K562 (cell line): Measurements from ENCODE around the gene FAM120B. TPM values are rescaled to one million over a fixed set of nuclear protein-coding genes. Genes with fewer than 3 reads are reported as not detected.

Experiments
- ATAC-seq: fragments of 200-7000 bp; cut with Tn5 transposase; 3 replicates; pipeline ENCODE4 v1.9.1; 2020; ENCODE audit warnings: moderate library complexity
- BruUV-seq: library from RNA; stranded (reverse); fragments of 400-500 nt; replicated peaks from 2 replicates; lab custom pipeline; 2021; lab: Mats Ljungman, UMichigan
- CTCF ChIA-PET: fragments of 300-600 bp; formaldehyde crosslinking; extraction: SDS; loops from one replicate; lab custom pipeline; 2021; ENCODE audit warnings: low intra/inter-chr PET ratio; lab: Yijun Ruan, JAX
- POLR2A ChIA-PET: fragments of 300-600, 350-650 bp; sonication (Branson Sonifier 250); formaldehyde crosslinking; extraction: SDS; loops from one replicate; lab custom pipeline; 2021; ENCODE audit warnings: antibody characterized with exemption, inconsistent platforms; lab: Yijun Ruan, JAX
- DNase-seq, 4 experiments: peaks; one replicate each; pipeline versions ENCODE4 v3.0.0 to v3.0.0-alpha.2; 2011 to 2018; ENCODE audit warnings: low spot score in 3 of 4, mixed read lengths in 3 of 4; ENCODE audit errors: extremely low read depth in 1 of 4
- FAIRE-seq: peaks from 2 replicates; lab custom pipeline; 2011; peaks lifted over from hg19 to GRCh38; lab: Jason Lieb, UNC
- H2AFZ ChIP-seq: 2 replicates; pipeline ENCODE4 v1.6.0; 2011; ENCODE audit warnings: low read depth, low read length, control low read depth, inconsistent platforms
- H3K27ac ChIP-seq: fragments of 200-600 bp; 3 replicates; pipeline ENCODE4 v1.8.0; 2011; ENCODE audit warnings: low read depth, mild to moderate bottlenecking, control low read depth, inconsistent platforms, low read length, moderate library complexity, mixed read lengths; ENCODE audit errors: extremely low read depth
- H3K27me3 ChIP-seq, 2 experiments: fragments of 300-600 bp in 1 of 2; 2 replicates in 1 of 2; 3 replicates in 1 of 2; pipeline versions ENCODE4 v1.6.0 to v1.8.0; 2011; ENCODE audit warnings: inconsistent platforms in 2 of 2, low read length in 2 of 2, mild to moderate bottlenecking in 1 of 2, mixed read lengths in 1 of 2, moderate library complexity in 1 of 2; ENCODE audit not compliant: control insufficient read depth in 2 of 2, insufficient read depth in 2 of 2
- H3K36me3 ChIP-seq: fragments of 300-600 bp; 3 replicates; pipeline ENCODE4 v1.8.0; 2011; ENCODE audit warnings: mild to moderate bottlenecking, low read length, inconsistent platforms; ENCODE audit not compliant: control insufficient read depth, insufficient read depth
- H3K4me1 ChIP-seq, 2 experiments: fragments of 200-600 bp in 1 of 2; replicated peaks in 1 of 2; 2 replicates in 1 of 2; 3 replicates in 1 of 2; pipeline versions ENCODE4 v1.5.1 to v1.8.0; 2011; ENCODE audit warnings: inconsistent platforms in 2 of 2, low read length in 2 of 2, mild to moderate bottlenecking in 1 of 2, mixed read lengths in 1 of 2, moderate library complexity in 1 of 2; ENCODE audit not compliant: control insufficient read depth in 2 of 2, insufficient read depth in 2 of 2
- H3K4me2 ChIP-seq: 2 replicates; pipeline ENCODE4 v1.6.1; 2011; ENCODE audit warnings: low read length, control low read depth, inconsistent platforms, mixed read lengths; ENCODE audit not compliant: insufficient read depth
- H3K4me3 ChIP-seq: fragments of 200-600 bp; sonication (generic), shearing (Covaris generic); 2 replicates; pipeline ENCODE4 v1.5.1; 2016; ENCODE audit warnings: control low read depth, inconsistent platforms
- H3K79me2 ChIP-seq: fragments of 200-600 bp; 3 replicates; pipeline ENCODE4 v1.8.0; 2011; ENCODE audit warnings: low read length, inconsistent platforms; ENCODE audit not compliant: control insufficient read depth, insufficient read depth
- H3K9ac ChIP-seq, 2 experiments: 2 replicates each; pipeline versions ENCODE4 v1.6.0 to v1.6.1; 2011; ENCODE audit warnings: low read depth in 2 of 2, low read length in 2 of 2, control low read depth in 1 of 2, inconsistent platforms in 1 of 2, mild to moderate bottlenecking in 1 of 2, mixed read lengths in 1 of 2; ENCODE audit not compliant: insufficient read depth in 1 of 2
- H3K9me1 ChIP-seq: one replicate; pipeline ENCODE4 v1.6.0; 2011; ENCODE audit warnings: inconsistent platforms, mild to moderate bottlenecking, low read length, moderate library complexity; ENCODE audit not compliant: control insufficient read depth, insufficient read depth
- H3K9me3 ChIP-seq: replicated peaks from 2 replicates; pipeline ENCODE4 v1.5.1; 2011; ENCODE audit warnings: low read depth, low read length, inconsistent platforms; ENCODE audit not compliant: control insufficient read depth, insufficient read depth
- H4K20me1 ChIP-seq: replicated peaks from 2 replicates; pipeline ENCODE4 v1.6.1; 2011; ENCODE audit warnings: low read length, inconsistent platforms, mixed read lengths; ENCODE audit not compliant: control insufficient read depth, insufficient read depth
- ATF3 ChIP-seq, 2 experiments: fragments of 450-650 bp in 1 of 2; sonication (generic) in 1 of 2; formaldehyde crosslinking in 1 of 2; IDR thresholded peaks in 1 of 2; conservative IDR thresholded peaks in 1 of 2; 2 replicates each; pipeline versions ENCODE4 v1.6.1 to v1.8.1; 2016 to 2023; ENCODE audit warnings: mild to moderate bottlenecking in 2 of 2, moderate library complexity in 2 of 2, inconsistent platforms in 1 of 2, missing genetic modification reagents in 1 of 2
- RBBP5 ChIP-seq: fragments of 200-600 bp; sonication (generic); IDR thresholded peaks from 2 replicates; pipeline ENCODE4 v1.6.1; 2012; ENCODE audit warnings: borderline replicate concordance, mild to moderate bottlenecking, low read length, control low read depth, inconsistent platforms; ENCODE audit not compliant: insufficient read depth, poor library complexity, severe bottlenecking
- SLC30A9 ChIP-seq: fragments of 250-450 bp; sonication (Bioruptor Pico); IDR thresholded peaks from 2 replicates; pipeline ENCODE4 v1.8.0; 2022; ENCODE audit warnings: mild to moderate bottlenecking, moderate library complexity
- SMARCC2 ChIP-seq: fragments of 450-650 bp; IDR thresholded peaks from 2 replicates; pipeline ENCODE4 v1.6.1; 2017; ENCODE audit warnings: antibody characterized with exemption, moderate library complexity, mild to moderate bottlenecking, low read depth
- ZNF347 ChIP-seq: fragments of 450-650 bp; formaldehyde crosslinking; IDR thresholded peaks from 2 replicates; pipeline ENCODE4 v1.4.0; 2020; ENCODE audit warnings: low read depth, mild to moderate bottlenecking, moderate library complexity
- ZNF655 ChIP-seq: fragments of 250-450 bp; sonication (Bioruptor Pico); IDR thresholded peaks from 2 replicates; pipeline ENCODE4 v1.5.0; 2021
- WGBS: fragments of 100-300 bp; shearing (Covaris generic); methylation state at CpG from one replicate; pipeline ENCODE4 v1.1.6; 2016; ENCODE audit warnings: low coverage, mixed read lengths; ENCODE audit not compliant: insufficient coverage; ENCODE audit errors: missing lambda C conversion rate; 5-methylcytosine and 5-hydroxymethylcytosine counted together
- in situ Hi-C: fragments of 300-500 bp; cut with MboI; formaldehyde crosslinking; loops from 4 replicates; pipeline ENCODE4 v1.15.0; 2018; ENCODE audit warnings: inconsistent platforms, mixed read lengths
- intact Hi-C: fragments of 100-400 bp; cut with micrococcal nuclease; formaldehyde crosslinking; loops from 2 replicates; pipeline ENCODE4 v1.14.2; 2022
- polyA plus RNA-seq, 8 experiments: library from polyadenylated mRNA; depleted of rRNA in 4 of 8; stranded (reverse) in 5 of 8; unstranded in 3 of 8; fragments of >200 nt; fragmentation: Nextera tagmentation in 2 of 8; fragmentation: Illumina TruSeq in 1 of 8; extraction: Ambion mirVana in 2 of 8; extraction: Trizol in 1 of 8; gene quantifications; 2 replicates each; pipeline versions ENCODE4 v1.2.1 to v1.2.3, GENCODE V29; 2011 to 2014; ENCODE audit warnings: inconsistent platforms in 1 of 8, missing spikeins in 1 of 8
- total RNA-seq, 7 experiments: library from RNA; depleted of rRNA in 6 of 7; stranded (reverse); fragments of >200 nt in 6 of 7; fragmentation: Illumina TruSeq in 2 of 7; extraction: Trizol in 2 of 7; gene quantifications; 2 replicates each; pipeline versions ENCODE4 v1.2.1 to v1.2.3, GENCODE V29; 2011 to 2021; ENCODE audit warnings: low replicate concordance in 1 of 7

Gene FAM120B
- total and polyA plus RNA-seq, 9 of the 15 experiments (the other 6 are each of a cell fraction or from before 2014, with no cell fraction given) = 3.5 to 22.6 (median 14.7) TPM

- intact Hi-C loops = no loop called here
These were observed 39.1 kb downstream of the FAM120B start for GRCh38 chr6:170345662-170346061.

GRCh38 chr6:170346649-170347048 lies 40.1 kb downstream of the FAM120B start:
- no peak overlapping the region for H3K27ac ChIP-seq
- no peak for ATAC-seq
- TF ChIP-seq RBBP5 (no peak), ATF3 (IDR thresholded peaks at IDR 0.05) (no peak), ATF3 (CRISPR knock-in tag; conservative IDR thresholded peaks at IDR 0.05) (no peak)
- no peaks in the 10 kb centered on the region for H3K27me3 ChIP-seq
- intact Hi-C loops = no loop called here
- ChIA-PET CTCF (no interaction called here), POLR2A (no interaction called here)
- H3K4me2 ChIP-seq = no peak overlapping the region
- no peaks in the 10 kb centered on the region for H4K20me1 ChIP-seq
- DNase-seq = no peak
- H3K4me3 ChIP-seq = no peak overlapping the region
- no peak overlapping the region for H2AFZ ChIP-seq
- no peaks in the 10 kb centered on the region; a peak in 2 of 5 replicates for H3K4me1 ChIP-seq
- peaks cover 11% of the 10 kb centered on the region; the same call in 1 of the 2 replicates for H3K9me3 ChIP-seq
- 69% methylated on average over 2 of the region's 2 CpGs for WGBS
- in situ Hi-C loops = no loop called here
- no peak for FAIRE-seq
- no peaks in the 10 kb centered on the region for H3K79me2 ChIP-seq
- H3K9me1 ChIP-seq = no peaks in the 10 kb centered on the region
- no TSS peak for BruUV-seq
- H3K36me3 ChIP-seq = peaks cover 59% of the 10 kb centered on the region
- H3K9ac ChIP-seq = no peak overlapping the region

More at GRCh38 chr6:170345662-170346061, 39.1 kb downstream of the FAM120B start:
- POLR2A ChIA-PET = no interaction called here
- DNase-seq = no peak
- H3K9me1 ChIP-seq = no peaks in the 10 kb centered on the region
- H3K9ac ChIP-seq = no peak overlapping the region
- H3K27ac ChIP-seq = no peak overlapping the region
- no peaks in the 10 kb centered on the region; a peak in 2 of 5 replicates for H3K4me1 ChIP-seq
- TF ChIP-seq SLC30A9 (CRISPR knock-in tag) = no peak
- TF ChIP-seq ZNF347 (CRISPR knock-in tag) = no peak
- TF ChIP-seq ZNF655 (CRISPR knock-in tag) = no peak
- no peak for TF ChIP-seq SMARCC2
- TF ChIP-seq, all 486 proteins: peak for 0
- BruUV-seq = no TSS peak
- Histone ChIP-seq H3K9me3 (peaks cover 4% of the 10 kb centered on the region; the same call in 1 of the 2 replicates), H3K4me2 (no peak overlapping the region), H3K27me3 (no peaks in the 10 kb centered on the region), H3K4me3 (no peak overlapping the region), H3K79me2 (no peaks in the 10 kb centered on the region), H4K20me1 (no peaks in the 10 kb centered on the region; the same call in 1 of the 2 replicates), H3K36me3 (peaks cover 55% of the 10 kb centered on the region), H2AFZ (no peak overlapping the region)
- FAIRE-seq (no peak), ATAC-seq (no peak)
- WGBS = 97% methylated on average over 3 of the region's 3 CpGs
- in situ Hi-C loops = no loop called here
- CTCF ChIA-PET = no interaction called here
